ENCODE data around the gene COL17A1.

DNA sequence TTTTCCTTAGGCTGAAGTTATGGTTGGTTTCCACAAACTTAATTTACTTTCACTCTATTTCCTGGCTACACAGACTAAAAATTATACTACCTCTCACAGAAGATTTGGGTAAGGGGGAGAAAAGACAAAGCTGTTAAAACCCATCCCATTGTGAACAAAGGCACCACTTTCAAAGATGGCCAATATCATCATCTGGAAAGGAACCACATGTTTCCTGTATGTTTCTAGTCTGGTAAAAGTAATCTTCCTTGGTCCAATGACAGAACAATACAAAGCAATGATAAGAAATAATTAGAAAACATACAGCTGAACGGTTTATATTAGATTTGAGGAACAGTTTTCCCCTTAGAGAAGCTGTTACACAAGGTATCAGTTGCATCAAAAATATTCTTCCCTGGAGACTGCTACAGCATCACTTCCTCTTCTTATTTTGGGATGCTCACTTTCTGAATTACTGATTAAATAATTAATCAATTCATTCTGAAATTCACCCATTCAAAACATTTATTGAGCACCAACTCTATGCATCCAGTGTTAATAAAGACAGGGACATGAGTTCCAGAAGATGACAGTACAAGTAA is 27.8 kb upstream of the COL17A1 start:
- TF ChIP-seq, protein P1, sequence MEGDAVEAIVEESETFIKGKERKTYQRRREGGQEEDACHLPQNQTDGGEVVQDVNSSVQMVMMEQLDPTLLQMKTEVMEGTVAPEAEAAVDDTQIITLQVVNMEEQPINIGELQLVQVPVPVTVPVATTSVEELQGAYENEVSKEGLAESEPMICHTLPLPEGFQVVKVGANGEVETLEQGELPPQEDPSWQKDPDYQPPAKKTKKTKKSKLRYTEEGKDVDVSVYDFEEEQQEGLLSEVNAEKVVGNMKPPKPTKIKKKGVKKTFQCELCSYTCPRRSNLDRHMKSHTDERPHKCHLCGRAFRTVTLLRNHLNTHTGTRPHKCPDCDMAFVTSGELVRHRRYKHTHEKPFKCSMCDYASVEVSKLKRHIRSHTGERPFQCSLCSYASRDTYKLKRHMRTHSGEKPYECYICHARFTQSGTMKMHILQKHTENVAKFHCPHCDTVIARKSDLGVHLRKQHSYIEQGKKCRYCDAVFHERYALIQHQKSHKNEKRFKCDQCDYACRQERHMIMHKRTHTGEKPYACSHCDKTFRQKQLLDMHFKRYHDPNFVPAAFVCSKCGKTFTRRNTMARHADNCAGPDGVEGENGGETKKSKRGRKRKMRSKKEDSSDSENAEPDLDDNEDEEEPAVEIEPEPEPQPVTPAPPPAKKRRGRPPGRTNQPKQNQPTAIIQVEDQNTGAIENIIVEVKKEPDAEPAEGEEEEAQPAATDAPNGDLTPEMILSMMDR (conservative IDR thresholded peaks at IDR 0.05 in 1 of 2, IDR thresholded peaks at IDR 0.05 in 1 of 2; ENCODE audit: low read depth in 1 of 2, low read length in 2 of 2): no peak
- no peak for TF ChIP-seq EZH2 (IDR thresholded peaks at IDR 0.05; ENCODE audit: low read length, missing control alignments)

Measured in fibroblast of lung (primary cell).